Bronchial epithelial cell (primary cell): ENCODE measurements around the gene KLC4. TPM values are rescaled to one million over a fixed set of nuclear protein-coding genes. Genes with fewer than 3 reads are reported as not detected.

Experiments
- DNase-seq: peaks from one replicate; pipeline ENCODE4 v3.0.0-alpha.2; 2010; ENCODE audit warnings: low read depth
- FAIRE-seq: peaks from 2 replicates; lab custom pipeline; 2011; peaks lifted over from hg19 to GRCh38; lab: Jason Lieb, UNC
- H3K27me3 ChIP-seq: 2 replicates; pipeline ENCODE4 v1.5.1; 2011; ENCODE audit warnings: low read length; ENCODE audit not compliant: control insufficient read depth, insufficient read depth
- H3K36me3 ChIP-seq: 2 replicates; pipeline ENCODE4 v1.5.1; 2011; ENCODE audit warnings: low read length; ENCODE audit not compliant: control insufficient read depth, insufficient read depth
- H3K4me3 ChIP-seq: 2 replicates; pipeline ENCODE4 v1.5.1; 2011; ENCODE audit warnings: mild to moderate bottlenecking, low read depth, low read length, control low read depth
- CTCF ChIP-seq: IDR thresholded peaks from 2 replicates; pipeline ENCODE4 v1.5.1; 2011; ENCODE audit warnings: mild to moderate bottlenecking, moderate library complexity, low read length, control low read depth, inconsistent platforms; ENCODE audit not compliant: insufficient read depth, severe bottlenecking
- total RNA-seq: library from RNA; depleted of rRNA; stranded (reverse); fragments of >200 nt; gene quantifications from 2 replicates; pipeline ENCODE4 v1.2.1, GENCODE V29; 2014

Gene KLC4
- total RNA-seq, 1 donor from 2014 or later, result 14.5 TPM

GRCh38 chr6:43045371-43045930, 14.0 kb upstream of the KLC4 start:
- no peak overlapping the region for H3K4me3 ChIP-seq
- no peak for FAIRE-seq

GRCh38 chr6:43047998-43048397, 11.4 kb upstream of the KLC4 start:
- TF ChIP-seq CTCF, result no peak
- DNase-seq, result no peak
- H3K27me3 ChIP-seq, result no peaks in the 10 kb centered on the region
- peaks cover 43% of the 10 kb centered on the region for H3K36me3 ChIP-seq
- FAIRE-seq, result no peak
- H3K4me3 ChIP-seq, result no peak overlapping the region

More at GRCh38 chr6:43045371-43045930, 14.0 kb upstream of the KLC4 start:
- H3K27me3 ChIP-seq, result no peaks in the 10 kb centered on the region
- no peak for TF ChIP-seq CTCF
- H3K36me3 ChIP-seq, result peaks cover 46% of the 10 kb centered on the region
- no peak for DNase-seq

GRCh38 chr6:43050981-43051380, 8.4 kb upstream of the KLC4 start:
- Histone ChIP-seq H3K36me3 (peaks cover 30% of the 10 kb centered on the region), H3K27me3 (no peaks in the 10 kb centered on the region), H3K4me3 (no peak overlapping the region)
- FAIRE-seq (no peak), DNase-seq (no peak)
- no peak for TF ChIP-seq CTCF

- Histone ChIP-seq H3K27me3 (no peaks in the 10 kb centered on the region), H3K36me3 (peaks cover 25% of the 10 kb centered on the region), H3K4me3 (no peak overlapping the region)
- DNase-seq (no peak), FAIRE-seq (no peak)
- TF ChIP-seq CTCF, result no peak
These were observed 7.1 kb upstream of the KLC4 start for GRCh38 chr6:43052225-43052841.

GRCh38 chr6:43052842-43053544, 6.4 kb upstream of the KLC4 start:
- Histone ChIP-seq H3K36me3 (peaks cover 26% of the 10 kb centered on the region), H3K4me3 (peak overlapping the region; percentile 61), H3K27me3 (no peaks in the 10 kb centered on the region)
- TF ChIP-seq CTCF, result no peak
- FAIRE-seq (no peak), DNase-seq (no peak)
